T-helper 1 cell treated with Interleukin-12 subunit alpha and Interleukin-12 subunit beta and Interleukin-4 antibody, amounts not matched to agents 30 μg/mL and 1 μg/mL, for 36 hours (primary cell): ENCODE measurements around the gene REXO4.

Experiments used
- H3K27ac Mint-ChIP-seq: one replicate; pipeline ENCODE4 v1.8.0; 2021; ENCODE audit warnings: mild to moderate bottlenecking, mixed read lengths
- H3K27me3 Mint-ChIP-seq: one replicate; pipeline ENCODE4 v1.8.0; 2021; ENCODE audit warnings: low read depth, mixed read lengths
- H3K36me3 Mint-ChIP-seq: one replicate; pipeline ENCODE4 v1.8.0; 2021; ENCODE audit warnings: low read depth, mixed read lengths
- H3K4me1 Mint-ChIP-seq: one replicate; pipeline ENCODE4 v1.8.0; 2021; ENCODE audit warnings: low read depth, mixed read lengths
- H3K4me3 Mint-ChIP-seq: one replicate; pipeline ENCODE4 v1.8.0; 2021; ENCODE audit warnings: mild to moderate bottlenecking, moderate library complexity, mixed read lengths
- H3K9me3 Mint-ChIP-seq: one replicate; pipeline ENCODE4 v1.8.0; 2021; ENCODE audit warnings: mixed read lengths

REXO4 gene

GRCh38 chr9:133417541-133418461 lies at the start of gene REXO4:
TSS of gene REXO4 (minus strand) at chr9:133418010. CDS start at chr9:133417844, 166 bp downstream.
- Mint-ChIP-seq H3K4me1 (peaks cover 44% of the 10 kb centered on the region), H3K4me3 (peak within 1 kb of the TSS; percentile 90), H3K27ac (peak within 1 kb of the TSS; percentile 94), H3K9me3 (no peaks in the 10 kb centered on the region), H3K27me3 (no peaks in the 10 kb centered on the region), H3K36me3 (peaks cover 12% of the 10 kb centered on the region)

- Mint-ChIP-seq H3K4me3 (no peak overlapping the region), H3K27ac (no peak overlapping the region), H3K36me3 (no peaks in the 10 kb centered on the region), H3K27me3 (no peaks in the 10 kb centered on the region), H3K4me1 (no peaks in the 10 kb centered on the region), H3K9me3 (no peaks in the 10 kb centered on the region)
These were observed 49.3 kb upstream of the REXO4 start for GRCh38 chr9:133467101-133467500.

GRCh38 chr9:133465984-133466383 lies 48.2 kb upstream of the REXO4 start:
- H3K4me1 Mint-ChIP-seq, result no peaks in the 10 kb centered on the region
- H3K36me3 Mint-ChIP-seq, result no peaks in the 10 kb centered on the region
- H3K27me3 Mint-ChIP-seq, result peaks cover 8% of the 10 kb centered on the region
- no peak overlapping the region for H3K27ac Mint-ChIP-seq
- H3K9me3 Mint-ChIP-seq, result no peaks in the 10 kb centered on the region
- no peak overlapping the region for H3K4me3 Mint-ChIP-seq

- H3K4me1 Mint-ChIP-seq, result peaks cover 3% of the 10 kb centered on the region
- no peak overlapping the region for H3K27ac Mint-ChIP-seq
- peaks cover 11% of the 10 kb centered on the region for H3K27me3 Mint-ChIP-seq
- no peaks in the 10 kb centered on the region for H3K36me3 Mint-ChIP-seq
- no peaks in the 10 kb centered on the region for H3K9me3 Mint-ChIP-seq
- H3K4me3 Mint-ChIP-seq, result no peak overlapping the region
These were observed 46.8 kb upstream of the REXO4 start for GRCh38 chr9:133464638-133465037.

GRCh38 chr9:133463864-133464615 lies 46.2 kb upstream of the REXO4 start:
- H3K27ac Mint-ChIP-seq, result no peak overlapping the region
- H3K4me1 Mint-ChIP-seq, result peaks cover 3% of the 10 kb centered on the region
- H3K9me3 Mint-ChIP-seq, result no peaks in the 10 kb centered on the region
- H3K27me3 Mint-ChIP-seq, result peaks cover 11% of the 10 kb centered on the region
- H3K4me3 Mint-ChIP-seq, result no peak overlapping the region
- no peaks in the 10 kb centered on the region for H3K36me3 Mint-ChIP-seq

GRCh38 chr9:133463234-133463863 lies 45.5 kb upstream of the REXO4 start:
- no peak overlapping the region for H3K27ac Mint-ChIP-seq
- H3K36me3 Mint-ChIP-seq, result no peaks in the 10 kb centered on the region
- no peak overlapping the region for H3K4me3 Mint-ChIP-seq
- no peaks in the 10 kb centered on the region for H3K9me3 Mint-ChIP-seq
- peaks cover 3% of the 10 kb centered on the region for H3K4me1 Mint-ChIP-seq
- peaks cover 11% of the 10 kb centered on the region for H3K27me3 Mint-ChIP-seq

- Mint-ChIP-seq H3K27me3 (peaks cover 11% of the 10 kb centered on the region), H3K27ac (no peak overlapping the region), H3K36me3 (no peaks in the 10 kb centered on the region), H3K9me3 (no peaks in the 10 kb centered on the region), H3K4me3 (no peak overlapping the region), H3K4me1 (peaks cover 3% of the 10 kb centered on the region)
These were observed 44.2 kb upstream of the REXO4 start for GRCh38 chr9:133461975-133462374.

- no peaks in the 10 kb centered on the region for H3K9me3 Mint-ChIP-seq
- H3K27ac Mint-ChIP-seq, result no peak overlapping the region
- H3K4me1 Mint-ChIP-seq, result peaks cover 3% of the 10 kb centered on the region
- H3K36me3 Mint-ChIP-seq, result no peaks in the 10 kb centered on the region
- peak overlapping the region; percentile 63 for H3K4me3 Mint-ChIP-seq
- peaks cover 11% of the 10 kb centered on the region for H3K27me3 Mint-ChIP-seq
These were observed 42.8 kb upstream of the REXO4 start for GRCh38 chr9:133460405-133461175.

- no peaks in the 10 kb centered on the region for H3K36me3 Mint-ChIP-seq
These were observed 41.9 kb upstream of the REXO4 start, which contains the start of gene CACFD1 for GRCh38 chr9:133459476-133460404. TSS of gene CACFD1 (plus strand) at chr9:133459978. CDS start at chr9:133460067, 89 bp downstream.

GRCh38 chr9:133458643-133459312 lies 41.0 kb upstream of the REXO4 start:
- H3K4me1 Mint-ChIP-seq, result peaks cover 3% of the 10 kb centered on the region
- H3K27ac Mint-ChIP-seq, result no peak overlapping the region
- peak overlapping the region; percentile 87 for H3K4me3 Mint-ChIP-seq
- H3K9me3 Mint-ChIP-seq, result no peaks in the 10 kb centered on the region
- peaks cover 11% of the 10 kb centered on the region for H3K27me3 Mint-ChIP-seq
- no peaks in the 10 kb centered on the region for H3K36me3 Mint-ChIP-seq

More at GRCh38 chr9:133459476-133460404, 41.9 kb upstream of the REXO4 start, which contains the start of gene CACFD1:
- Mint-ChIP-seq H3K27me3 (peaks cover 11% of the 10 kb centered on the region), H3K27ac (peak within 1 kb of the TSS; percentile 73), H3K4me1 (peaks cover 3% of the 10 kb centered on the region), H3K9me3 (no peaks in the 10 kb centered on the region), H3K4me3 (peak within 1 kb of the TSS; percentile 87)

- Mint-ChIP-seq H3K27ac (no peak overlapping the region), H3K4me1 (peaks cover 3% of the 10 kb centered on the region), H3K27me3 (peaks cover 11% of the 10 kb centered on the region), H3K4me3 (no peak overlapping the region), H3K9me3 (no peaks in the 10 kb centered on the region), H3K36me3 (no peaks in the 10 kb centered on the region)
These were observed 39.9 kb upstream of the REXO4 start for GRCh38 chr9:133457748-133458147.

GRCh38 chr9:133457233-133457632 lies 39.4 kb upstream of the REXO4 start:
- H3K9me3 Mint-ChIP-seq, result no peaks in the 10 kb centered on the region
- no peak overlapping the region for H3K27ac Mint-ChIP-seq
- H3K36me3 Mint-ChIP-seq, result no peaks in the 10 kb centered on the region
- peaks cover 11% of the 10 kb centered on the region for H3K27me3 Mint-ChIP-seq
- peaks cover 3% of the 10 kb centered on the region for H3K4me1 Mint-ChIP-seq
- H3K4me3 Mint-ChIP-seq, result no peak overlapping the region
